HepG2 (cell line): Measurements from ENCODE around the gene CAPN10. TPM values are rescaled to one million over a fixed set of nuclear protein-coding genes. Genes with fewer than 3 reads are reported as not detected.
A peak's percentile ranks its signal among the peaks of the same experiment; 100 is the strongest.

Experiments
- ARNTL ChIP-seq: sonication (generic); formaldehyde crosslinking; IDR thresholded peaks from 2 replicates; pipeline ENCODE4 v1.4.0; 2020; ENCODE audit warnings: mild to moderate bottlenecking, missing genetic modification reagents
- ATF7-NPFF ChIP-seq: sonication (generic); formaldehyde crosslinking; IDR thresholded peaks from 2 replicates; pipeline ENCODE4 v1.8.1; 2023; ENCODE audit warnings: mild to moderate bottlenecking, low read depth, missing genetic modification reagents, moderate library complexity
- CHD4 ChIP-seq: fragments of 200-600 bp; sonication (generic); IDR thresholded peaks from 2 replicates; pipeline ENCODE4 v1.7.0; 2017; ENCODE audit warnings: mild to moderate bottlenecking, low read length, borderline replicate concordance
- FOSL1 ChIP-seq: sonication (generic); formaldehyde crosslinking; IDR thresholded peaks from 2 replicates; pipeline ENCODE4 v1.9.0; 2021; ENCODE audit warnings: missing genetic modification reagents, borderline replicate concordance
- IRF2 ChIP-seq: IDR thresholded peaks from 2 replicates; pipeline ENCODE4 v1.6.1; 2018; ENCODE audit warnings: missing genetic modification reagents, missing compliant biosample characterization
- POLR2G ChIP-seq: fragments of 200-400 bp; formaldehyde crosslinking; IDR thresholded peaks from 2 replicates; pipeline ENCODE4 v1.6.1; 2018; ENCODE audit warnings: mild to moderate bottlenecking, low read depth, low read length, moderate library complexity
- RFXAP ChIP-seq: sonication (generic); formaldehyde crosslinking; IDR thresholded peaks from 2 replicates; pipeline ENCODE4 v1.4.0; 2020; ENCODE audit warnings: missing genetic modification reagents, borderline replicate concordance
- SNAPC2 ChIP-seq: sonication (generic); formaldehyde crosslinking; IDR thresholded peaks from 2 replicates; pipeline ENCODE4 v1.8.1; 2022; ENCODE audit warnings: mild to moderate bottlenecking, missing genetic modification reagents
- TBX2 ChIP-seq: sonication (generic); formaldehyde crosslinking; IDR thresholded peaks from 2 replicates; pipeline ENCODE4 v1.5.0; 2020; ENCODE audit warnings: missing genetic modification reagents, mild to moderate bottlenecking, borderline replicate concordance
- ZBTB21 ChIP-seq: sonication (generic); formaldehyde crosslinking; IDR thresholded peaks from 2 replicates; pipeline ENCODE4 v1.4.0; 2020; ENCODE audit warnings: missing genetic modification reagents
- ZBTB3 ChIP-seq: sonication (generic); formaldehyde crosslinking; IDR thresholded peaks from 2 replicates; pipeline ENCODE4 v1.4.0; 2020; ENCODE audit warnings: low read depth, mild to moderate bottlenecking, moderate library complexity, missing genetic modification reagents, borderline replicate concordance
- ZBTB38 ChIP-seq: sonication (generic); formaldehyde crosslinking; IDR thresholded peaks from 2 replicates; pipeline ENCODE4 v1.5.1; 2020; ENCODE audit warnings: mild to moderate bottlenecking, missing genetic modification reagents
- ZNF124 ChIP-seq: sonication (generic); formaldehyde crosslinking; IDR thresholded peaks from 2 replicates; pipeline ENCODE4 v1.4.0; 2020; ENCODE audit warnings: missing genetic modification reagents
- ZNF274 ChIP-seq: sonication (generic); formaldehyde crosslinking; IDR thresholded peaks from 2 replicates; pipeline ENCODE4 v1.5.1; 2020; ENCODE audit warnings: mild to moderate bottlenecking, missing genetic modification reagents
- ZNF460 ChIP-seq: sonication (generic); formaldehyde crosslinking; IDR thresholded peaks from 2 replicates; pipeline ENCODE4 v1.5.1; 2020; ENCODE audit warnings: missing genetic modification reagents, mild to moderate bottlenecking, borderline replicate concordance
- ZNF816 ChIP-seq: sonication (generic); formaldehyde crosslinking; IDR thresholded peaks from 2 replicates; pipeline ENCODE4 v1.8.0; 2022; ENCODE audit warnings: missing genetic modification reagents, mild to moderate bottlenecking, borderline replicate concordance
- ZNF883 ChIP-seq: sonication (generic); formaldehyde crosslinking; IDR thresholded peaks from 2 replicates; pipeline ENCODE4 v1.5.1; 2020; ENCODE audit warnings: mild to moderate bottlenecking, missing genetic modification reagents; ENCODE audit errors: not compliant biosample characterization
- ZSCAN20 ChIP-seq: sonication (generic); formaldehyde crosslinking; IDR thresholded peaks from 2 replicates; pipeline ENCODE4 v1.4.0; 2020; ENCODE audit warnings: missing genetic modification reagents, mild to moderate bottlenecking, borderline replicate concordance
- polyA plus RNA-seq, 8 experiments: library from polyadenylated mRNA; depleted of rRNA in 3 of 8; stranded (reverse) in 7 of 8; unstranded in 1 of 8; fragments of >200 nt; fragmentation: Illumina TruSeq in 4 of 8; extraction: Trizol in 4 of 8; gene quantifications; 2 replicates each; pipeline versions ENCODE4 v1.2.1 to v1.2.3, GENCODE V29; 2011 to 2016; ENCODE audit warnings: low read depth in 4 of 8, missing spikeins in 1 of 8, mixed read lengths in 1 of 8; ENCODE audit not compliant: insufficient read depth in 1 of 8
- total RNA-seq, 5 experiments: library from RNA; depleted of rRNA; stranded (reverse); fragments of >200 nt; fragmentation: Illumina TruSeq; extraction: Trizol; gene quantifications; 2 replicates each; pipeline ENCODE4 v1.2.3, GENCODE V29; 2016; ENCODE audit warnings: low read depth in 1 of 5
- TF ChIP-seq, protein P1 (sequence below): sonication (generic); formaldehyde crosslinking; IDR thresholded peaks from 2 replicates; pipeline ENCODE4 v1.4.0; 2020; ENCODE audit warnings: mild to moderate bottlenecking, missing genetic modification reagents, borderline replicate concordance
- TF ChIP-seq, protein P2 (sequence below): sonication (generic); formaldehyde crosslinking; IDR thresholded peaks from 2 replicates; pipeline ENCODE4 v1.8.0; 2022; ENCODE audit warnings: mild to moderate bottlenecking, missing genetic modification reagents
- TF ChIP-seq, protein P3 (sequence below): sonication (generic); formaldehyde crosslinking; IDR thresholded peaks from 2 replicates; pipeline ENCODE4 v1.8.0; 2022; ENCODE audit warnings: missing genetic modification reagents, low read depth, mild to moderate bottlenecking, borderline replicate concordance
- TF ChIP-seq, protein P4 (sequence below): sonication (generic); formaldehyde crosslinking; IDR thresholded peaks from 2 replicates; pipeline ENCODE4 v1.9.0; 2021; ENCODE audit warnings: missing genetic modification reagents, borderline replicate concordance

Gene CAPN10
- total and polyA plus RNA-seq, 2 of the 13 experiments (the other 11 are each of a cell fraction or from before 2014, with no cell fraction given) = 27.6 to 32.4 TPM

DNA sequence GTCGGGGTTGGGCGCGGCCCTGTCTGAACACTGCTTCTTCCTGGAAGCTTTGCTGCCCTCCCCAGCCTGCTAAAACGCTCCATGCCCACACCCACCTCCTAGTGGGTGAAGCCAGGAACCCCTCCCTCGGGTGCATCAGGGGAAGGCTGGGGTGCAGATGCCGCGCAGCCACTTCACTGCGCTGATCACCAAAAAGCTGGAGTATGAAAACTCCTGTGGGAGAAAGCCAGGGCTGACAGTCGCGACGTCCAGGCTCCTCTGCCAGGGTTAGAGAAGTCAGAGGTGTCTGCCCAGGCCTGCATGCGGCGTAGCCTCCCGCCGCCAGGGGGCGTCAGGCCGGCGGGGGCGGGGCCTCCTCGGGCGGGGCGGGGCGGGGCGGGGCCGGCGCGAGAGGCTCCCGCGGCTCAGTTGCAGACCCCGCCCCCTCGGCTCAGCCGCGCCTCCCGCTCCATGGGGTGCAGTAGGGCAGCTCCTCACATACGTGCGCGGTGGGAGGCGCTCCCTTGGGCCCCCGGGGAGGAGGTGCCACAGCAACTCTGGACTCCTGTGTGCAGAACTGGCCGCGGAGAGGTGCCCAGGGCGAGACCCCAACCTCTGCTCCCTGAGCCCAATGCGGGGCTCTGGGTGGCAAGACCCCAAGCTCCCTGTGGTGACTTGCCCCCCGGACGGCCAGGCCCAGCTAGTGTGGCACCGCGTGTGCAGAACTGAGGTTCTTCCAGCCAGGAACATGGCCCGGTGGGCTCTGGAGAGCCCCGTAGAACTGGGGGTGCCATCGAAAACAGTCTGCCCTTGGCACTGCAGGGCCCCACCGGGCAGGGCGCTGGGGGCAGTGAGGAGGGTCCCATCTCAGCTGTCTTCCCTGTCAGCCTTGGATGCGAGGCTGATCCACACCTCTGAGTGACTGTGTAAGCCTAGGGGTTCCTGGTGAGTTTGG is 20.1 kb upstream of the CAPN10 start (continued):
- TF ChIP-seq ATF7-NPFF (CRISPR knock-in tag) = no peak; the same call in 1 of the 2 replicates
- TF ChIP-seq FOSL1 (CRISPR knock-in tag) = no peak
- TF ChIP-seq ZBTB3 (CRISPR knock-in tag) = no peak; the same call in 1 of the 2 replicates
- TF ChIP-seq, protein P1, sequence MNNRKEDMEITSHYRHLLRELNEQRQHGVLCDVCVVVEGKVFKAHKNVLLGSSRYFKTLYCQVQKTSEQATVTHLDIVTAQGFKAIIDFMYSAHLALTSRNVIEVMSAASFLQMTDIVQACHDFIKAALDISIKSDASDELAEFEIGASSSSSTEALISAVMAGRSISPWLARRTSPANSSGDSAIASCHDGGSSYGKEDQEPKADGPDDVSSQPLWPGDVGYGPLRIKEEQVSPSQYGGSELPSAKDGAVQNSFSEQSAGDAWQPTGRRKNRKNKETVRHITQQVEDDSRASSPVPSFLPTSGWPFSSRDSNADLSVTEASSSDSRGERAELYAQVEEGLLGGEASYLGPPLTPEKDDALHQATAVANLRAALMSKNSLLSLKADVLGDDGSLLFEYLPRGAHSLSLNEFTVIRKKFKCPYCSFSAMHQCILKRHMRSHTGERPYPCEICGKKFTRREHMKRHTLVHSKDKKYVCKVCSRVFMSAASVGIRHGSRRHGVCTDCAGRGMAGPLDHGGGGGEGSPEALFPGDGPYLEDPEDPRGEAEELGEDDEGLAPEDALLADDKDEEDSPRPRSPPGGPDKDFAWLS (CRISPR knock-in tag) = no peak
- TF ChIP-seq, protein P2, sequence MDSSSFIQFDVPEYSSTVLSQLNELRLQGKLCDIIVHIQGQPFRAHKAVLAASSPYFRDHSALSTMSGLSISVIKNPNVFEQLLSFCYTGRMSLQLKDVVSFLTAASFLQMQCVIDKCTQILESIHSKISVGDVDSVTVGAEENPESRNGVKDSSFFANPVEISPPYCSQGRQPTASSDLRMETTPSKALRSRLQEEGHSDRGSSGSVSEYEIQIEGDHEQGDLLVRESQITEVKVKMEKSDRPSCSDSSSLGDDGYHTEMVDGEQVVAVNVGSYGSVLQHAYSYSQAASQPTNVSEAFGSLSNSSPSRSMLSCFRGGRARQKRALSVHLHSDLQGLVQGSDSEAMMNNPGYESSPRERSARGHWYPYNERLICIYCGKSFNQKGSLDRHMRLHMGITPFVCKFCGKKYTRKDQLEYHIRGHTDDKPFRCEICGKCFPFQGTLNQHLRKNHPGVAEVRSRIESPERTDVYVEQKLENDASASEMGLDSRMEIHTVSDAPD = no peak; the same call in 1 of the 2 replicates
- peak; percentile 74 for TF ChIP-seq POLR2G
- no peak for TF ChIP-seq ZNF460 (CRISPR knock-in tag)
- no peak for TF ChIP-seq ZBTB21 (CRISPR knock-in tag)
- no peak for TF ChIP-seq ZSCAN20 (CRISPR knock-in tag)
- TF ChIP-seq ZNF883 (CRISPR knock-in tag) = peak; percentile 42
- no peak for TF ChIP-seq ZNF816 (CRISPR knock-in tag)
- peak; percentile 48; the same call in 1 of the 2 replicates for TF ChIP-seq ZNF274 (CRISPR knock-in tag)
- TF ChIP-seq SNAPC2 (CRISPR knock-in tag) = 0 out of 2 replicates have a peak, but pooled peaks have one; percentile 1
- TF ChIP-seq, protein P3, sequence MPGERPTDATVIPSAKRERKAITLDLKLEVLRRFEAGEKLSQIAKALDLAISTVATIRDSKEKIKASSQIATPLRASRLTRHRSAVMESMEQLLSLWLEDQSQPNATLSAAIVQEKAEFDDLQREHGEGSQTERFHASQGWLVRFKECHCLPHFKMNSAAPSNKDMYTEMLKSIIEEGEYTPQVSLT (CRISPR knock-in tag) = no peak
- no peak for TF ChIP-seq CHD4
- peak; percentile 61 for TF ChIP-seq ARNTL
- no peak for TF ChIP-seq ZNF124
- no peak for TF ChIP-seq ZBTB38 (CRISPR knock-in tag)
- peak; percentile 68 for TF ChIP-seq IRF2 (CRISPR knock-in tag)
- TF ChIP-seq, protein P4, sequence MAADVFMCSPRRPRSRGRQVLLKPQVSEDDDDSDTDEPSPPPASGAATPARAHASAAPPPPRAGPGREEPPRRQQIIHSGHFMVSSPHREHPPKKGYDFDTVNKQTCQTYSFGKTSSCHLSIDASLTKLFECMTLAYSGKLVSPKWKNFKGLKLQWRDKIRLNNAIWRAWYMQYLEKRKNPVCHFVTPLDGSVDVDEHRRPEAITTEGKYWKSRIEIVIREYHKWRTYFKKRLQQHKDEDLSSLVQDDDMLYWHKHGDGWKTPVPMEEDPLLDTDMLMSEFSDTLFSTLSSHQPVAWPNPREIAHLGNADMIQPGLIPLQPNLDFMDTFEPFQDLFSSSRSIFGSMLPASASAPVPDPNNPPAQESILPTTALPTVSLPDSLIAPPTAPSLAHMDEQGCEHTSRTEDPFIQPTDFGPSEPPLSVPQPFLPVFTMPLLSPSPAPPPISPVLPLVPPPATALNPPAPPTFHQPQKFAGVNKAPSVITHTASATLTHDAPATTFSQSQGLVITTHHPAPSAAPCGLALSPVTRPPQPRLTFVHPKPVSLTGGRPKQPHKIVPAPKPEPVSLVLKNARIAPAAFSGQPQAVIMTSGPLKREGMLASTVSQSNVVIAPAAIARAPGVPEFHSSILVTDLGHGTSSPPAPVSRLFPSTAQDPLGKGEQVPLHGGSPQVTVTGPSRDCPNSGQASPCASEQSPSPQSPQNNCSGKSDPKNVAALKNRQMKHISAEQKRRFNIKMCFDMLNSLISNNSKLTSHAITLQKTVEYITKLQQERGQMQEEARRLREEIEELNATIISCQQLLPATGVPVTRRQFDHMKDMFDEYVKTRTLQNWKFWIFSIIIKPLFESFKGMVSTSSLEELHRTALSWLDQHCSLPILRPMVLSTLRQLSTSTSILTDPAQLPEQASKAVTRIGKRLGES = no peak
- TF ChIP-seq TBX2 = peak; percentile 11; the same call in 1 of the 2 replicates
- TF ChIP-seq RFXAP (CRISPR knock-in tag) = peak; percentile 82; the same call in 1 of the 2 replicates
